ENCODE results near the gene SORCS2.

SORCS2 gene

GRCh38 chr4:7510066-7510465, 317.7 kb downstream of the SORCS2 start:
- Histone ChIP-seq H3K9ac (ENCODE audit: low read length in 2 of 2) (no peak overlapping the region), H3K9me3 (ENCODE audit: control insufficient read depth in 2 of 2, low read length in 2 of 2) (no peaks in the 10 kb centered on the region), H3K27me3 (ENCODE audit: control insufficient read depth in 1 of 2, insufficient read depth in 2 of 2, low read length in 2 of 2) (no peaks in the 10 kb centered on the region), H3K36me3 (ENCODE audit: control insufficient read depth in 2 of 2, insufficient read depth in 2 of 2, low read length in 2 of 2) (no peaks in the 10 kb centered on the region), H3K27ac (ENCODE audit: low read length) (no peak overlapping the region), H3K4me1 (ENCODE audit: control insufficient read depth, insufficient read depth, low read length) (peaks cover 6% of the 10 kb centered on the region), H3K4me3 (ENCODE audit: low read length in 2 of 2) (no peak overlapping the region)

- Histone ChIP-seq H3K36me3 (ENCODE audit: control insufficient read depth in 2 of 2, insufficient read depth in 2 of 2, low read length in 2 of 2) (no peaks in the 10 kb centered on the region), H3K4me3 (ENCODE audit: low read length in 2 of 2) (no peak overlapping the region), H3K9me3 (ENCODE audit: control insufficient read depth in 2 of 2, low read length in 2 of 2) (no peaks in the 10 kb centered on the region), H3K27me3 (ENCODE audit: control insufficient read depth in 1 of 2, insufficient read depth in 2 of 2, low read length in 2 of 2) (no peaks in the 10 kb centered on the region), H3K27ac (ENCODE audit: low read length) (no peak overlapping the region), H3K4me1 (ENCODE audit: control insufficient read depth, insufficient read depth, low read length) (peaks cover 7% of the 10 kb centered on the region), H3K9ac (ENCODE audit: low read length in 2 of 2) (no peak overlapping the region)
Observed at GRCh38 chr4:7510538-7510937, 318.2 kb downstream of the SORCS2 start.

GRCh38 chr4:7511525-7511924, 319.2 kb downstream of the SORCS2 start:
- H3K9me3 ChIP-seq (ENCODE audit: control insufficient read depth in 2 of 2, low read length in 2 of 2): no peaks in the 10 kb centered on the region
- no peak overlapping the region for H3K27ac ChIP-seq (ENCODE audit: low read length)
- H3K36me3 ChIP-seq (ENCODE audit: control insufficient read depth in 2 of 2, insufficient read depth in 2 of 2, low read length in 2 of 2): no peaks in the 10 kb centered on the region
- H3K4me3 ChIP-seq (ENCODE audit: low read length in 2 of 2): no peak overlapping the region
- peaks cover 7% of the 10 kb centered on the region for H3K4me1 ChIP-seq (ENCODE audit: control insufficient read depth, insufficient read depth, low read length)
- H3K9ac ChIP-seq (ENCODE audit: low read length in 2 of 2): no peak overlapping the region
- no peaks in the 10 kb centered on the region for H3K27me3 ChIP-seq (ENCODE audit: control insufficient read depth in 1 of 2, insufficient read depth in 2 of 2, low read length in 2 of 2)

- Histone ChIP-seq H3K4me1 (ENCODE audit: control insufficient read depth, insufficient read depth, low read length) (peaks cover 7% of the 10 kb centered on the region), H3K9me3 (ENCODE audit: control insufficient read depth in 2 of 2, low read length in 2 of 2) (no peaks in the 10 kb centered on the region), H3K4me3 (ENCODE audit: low read length in 2 of 2) (no peak overlapping the region), H3K27me3 (ENCODE audit: control insufficient read depth in 1 of 2, insufficient read depth in 2 of 2, low read length in 2 of 2) (no peaks in the 10 kb centered on the region), H3K36me3 (ENCODE audit: control insufficient read depth in 2 of 2, insufficient read depth in 2 of 2, low read length in 2 of 2) (no peaks in the 10 kb centered on the region), H3K9ac (ENCODE audit: low read length in 2 of 2) (no peak overlapping the region), H3K27ac (ENCODE audit: low read length) (no peak overlapping the region)
Observed at GRCh38 chr4:7512428-7512827, 320.1 kb downstream of the SORCS2 start.

- no peak overlapping the region for H3K27ac ChIP-seq (ENCODE audit: low read length)
- peaks cover 7% of the 10 kb centered on the region for H3K4me1 ChIP-seq (ENCODE audit: control insufficient read depth, insufficient read depth, low read length)
- H3K36me3 ChIP-seq (ENCODE audit: control insufficient read depth in 2 of 2, insufficient read depth in 2 of 2, low read length in 2 of 2): no peaks in the 10 kb centered on the region
- no peaks in the 10 kb centered on the region for H3K27me3 ChIP-seq (ENCODE audit: control insufficient read depth in 1 of 2, insufficient read depth in 2 of 2, low read length in 2 of 2)
- H3K9me3 ChIP-seq (ENCODE audit: control insufficient read depth in 2 of 2, low read length in 2 of 2): no peaks in the 10 kb centered on the region
- no peak overlapping the region for H3K4me3 ChIP-seq (ENCODE audit: low read length in 2 of 2)
- H3K9ac ChIP-seq (ENCODE audit: low read length in 2 of 2): no peak overlapping the region
Observed at GRCh38 chr4:7512946-7513345, 320.6 kb downstream of the SORCS2 start.

- Histone ChIP-seq H3K9me3 (ENCODE audit: control insufficient read depth in 2 of 2, low read length in 2 of 2) (no peaks in the 10 kb centered on the region), H3K4me1 (ENCODE audit: control insufficient read depth, insufficient read depth, low read length) (peaks cover 6% of the 10 kb centered on the region), H3K9ac (ENCODE audit: low read length in 2 of 2) (no peak overlapping the region), H3K4me3 (ENCODE audit: low read length in 2 of 2) (no peak overlapping the region), H3K36me3 (ENCODE audit: control insufficient read depth in 2 of 2, insufficient read depth in 2 of 2, low read length in 2 of 2) (no peaks in the 10 kb centered on the region), H3K27ac (ENCODE audit: low read length) (no peak overlapping the region), H3K27me3 (ENCODE audit: control insufficient read depth in 1 of 2, insufficient read depth in 2 of 2, low read length in 2 of 2) (no peaks in the 10 kb centered on the region)
Observed at GRCh38 chr4:7513671-7514070, 321.3 kb downstream of the SORCS2 start.

GRCh38 chr4:7514281-7514680, 321.9 kb downstream of the SORCS2 start:
- H3K9ac ChIP-seq (ENCODE audit: low read length in 2 of 2): no peak overlapping the region
- H3K4me1 ChIP-seq (ENCODE audit: control insufficient read depth, insufficient read depth, low read length): peaks cover 3% of the 10 kb centered on the region
- H3K4me3 ChIP-seq (ENCODE audit: low read length in 2 of 2): no peak overlapping the region
- H3K36me3 ChIP-seq (ENCODE audit: control insufficient read depth in 2 of 2, insufficient read depth in 2 of 2, low read length in 2 of 2): no peaks in the 10 kb centered on the region
- H3K27me3 ChIP-seq (ENCODE audit: control insufficient read depth in 1 of 2, insufficient read depth in 2 of 2, low read length in 2 of 2): no peaks in the 10 kb centered on the region
- H3K9me3 ChIP-seq (ENCODE audit: control insufficient read depth in 2 of 2, low read length in 2 of 2): no peaks in the 10 kb centered on the region
- H3K27ac ChIP-seq (ENCODE audit: low read length): no peak overlapping the region

- no peak overlapping the region for H3K27ac ChIP-seq (ENCODE audit: low read length)
Observed at GRCh38 chr4:7514789-7515188, 322.5 kb downstream of the SORCS2 start.

GRCh38 chr4:7515390-7515902, 323.1 kb downstream of the SORCS2 start:
- H3K27me3 ChIP-seq (ENCODE audit: control insufficient read depth in 1 of 2, insufficient read depth in 2 of 2, low read length in 2 of 2): no peaks in the 10 kb centered on the region

More at GRCh38 chr4:7514789-7515188, 322.5 kb downstream of the SORCS2 start:
- Histone ChIP-seq H3K9ac (ENCODE audit: low read length in 2 of 2) (no peak overlapping the region), H3K9me3 (ENCODE audit: control insufficient read depth in 2 of 2, low read length in 2 of 2) (no peaks in the 10 kb centered on the region), H3K27me3 (ENCODE audit: control insufficient read depth in 1 of 2, insufficient read depth in 2 of 2, low read length in 2 of 2) (no peaks in the 10 kb centered on the region), H3K36me3 (ENCODE audit: control insufficient read depth in 2 of 2, insufficient read depth in 2 of 2, low read length in 2 of 2) (no peaks in the 10 kb centered on the region), H3K4me1 (ENCODE audit: control insufficient read depth, insufficient read depth, low read length) (peaks cover 3% of the 10 kb centered on the region), H3K4me3 (ENCODE audit: low read length in 2 of 2) (no peak overlapping the region)

GRCh38 chr4:7516096-7516772, 323.9 kb downstream of the SORCS2 start:
- Histone ChIP-seq H3K4me1 (ENCODE audit: control insufficient read depth, insufficient read depth, low read length) (peaks cover 3% of the 10 kb centered on the region), H3K27ac (ENCODE audit: low read length) (no peak overlapping the region), H3K9me3 (ENCODE audit: control insufficient read depth in 2 of 2, low read length in 2 of 2) (no peaks in the 10 kb centered on the region), H3K36me3 (ENCODE audit: control insufficient read depth in 2 of 2, insufficient read depth in 2 of 2, low read length in 2 of 2) (no peaks in the 10 kb centered on the region), H3K27me3 (ENCODE audit: control insufficient read depth in 1 of 2, insufficient read depth in 2 of 2, low read length in 2 of 2) (no peaks in the 10 kb centered on the region), H3K9ac (ENCODE audit: low read length in 2 of 2) (no peak overlapping the region), H3K4me3 (ENCODE audit: low read length in 2 of 2) (no peak overlapping the region)

More at GRCh38 chr4:7515390-7515902, 323.1 kb downstream of the SORCS2 start:
- Histone ChIP-seq H3K36me3 (ENCODE audit: control insufficient read depth in 2 of 2, insufficient read depth in 2 of 2, low read length in 2 of 2) (no peaks in the 10 kb centered on the region), H3K27ac (ENCODE audit: low read length) (no peak overlapping the region), H3K9me3 (ENCODE audit: control insufficient read depth in 2 of 2, low read length in 2 of 2) (no peaks in the 10 kb centered on the region), H3K4me3 (ENCODE audit: low read length in 2 of 2) (no peak overlapping the region), H3K9ac (ENCODE audit: low read length in 2 of 2) (no peak overlapping the region), H3K4me1 (ENCODE audit: control insufficient read depth, insufficient read depth, low read length) (peaks cover 3% of the 10 kb centered on the region)

- no peak overlapping the region for H3K27ac ChIP-seq (ENCODE audit: low read length)
- H3K4me3 ChIP-seq (ENCODE audit: low read length in 2 of 2): no peak overlapping the region
- no peaks in the 10 kb centered on the region for H3K9me3 ChIP-seq (ENCODE audit: control insufficient read depth in 2 of 2, low read length in 2 of 2)
- H3K4me1 ChIP-seq (ENCODE audit: control insufficient read depth, insufficient read depth, low read length): peaks cover 3% of the 10 kb centered on the region
- no peak overlapping the region for H3K9ac ChIP-seq (ENCODE audit: low read length in 2 of 2)
- peaks cover 0 to 2% of the 10 kb centered on the region in 2 donors for H3K27me3 ChIP-seq (ENCODE audit: control insufficient read depth in 1 of 2, insufficient read depth in 2 of 2, low read length in 2 of 2)
- H3K36me3 ChIP-seq (ENCODE audit: control insufficient read depth in 2 of 2, insufficient read depth in 2 of 2, low read length in 2 of 2): no peaks in the 10 kb centered on the region
Observed at GRCh38 chr4:7516773-7517144, 324.4 kb downstream of the SORCS2 start.

Data from stomach smooth muscle (tissue), 2 donors.